Suprapubic skin (tissue), 4 donors: ENCODE data around the gene ZNF536. TPM values are rescaled to one million over a fixed set of nuclear protein-coding genes. Genes with fewer than 3 reads are reported as not detected.

ENCODE experiments used
- DNase-seq, 2 donors: peaks; one replicate each; pipeline ENCODE4 v3.0.0-alpha.2; 2019; ENCODE audit warnings: low spot score in 2 of 2
- H3K27ac ChIP-seq: fragments of 200-600 bp; sonication (generic); one replicate; pipeline ENCODE4 v1.5.1; 2019
- H3K27me3 ChIP-seq: fragments of 200-600 bp; sonication (generic); one replicate; pipeline ENCODE4 v1.5.1; 2019
- H3K36me3 ChIP-seq: fragments of 200-600 bp; sonication (generic); one replicate; pipeline ENCODE4 v1.5.1; 2019
- H3K4me1 ChIP-seq: fragments of 200-600 bp; sonication (generic); one replicate; pipeline ENCODE4 v1.5.1; 2019
- H3K4me3 ChIP-seq: fragments of 200-600 bp; sonication (generic); one replicate; pipeline ENCODE4 v1.5.1; 2019; ENCODE audit warnings: mild to moderate bottlenecking
- H3K9me3 ChIP-seq: fragments of 200-600 bp; sonication (generic); one replicate; pipeline ENCODE4 v1.5.1; 2019
- EP300 ChIP-seq: sonication (generic); formaldehyde crosslinking; IDR thresholded peaks from one replicate; pipeline ENCODE4 v1.6.1; 2017; ENCODE audit warnings: antibody characterized with exemption
- POLR2A ChIP-seq, 2 donors: fragments of 450-650 bp; IDR thresholded peaks; one replicate each; pipeline ENCODE4 v1.6.1; 2017; ENCODE audit warnings: antibody characterized with exemption in 2 of 2, mild to moderate bottlenecking in 2 of 2, moderate library complexity in 2 of 2
- POLR2AphosphoS5 ChIP-seq, 3 donors: sonication (generic); formaldehyde crosslinking; IDR thresholded peaks; one replicate each; pipeline ENCODE4 v1.6.1; 2017; ENCODE audit warnings: antibody characterized with exemption in 3 of 3
- WGBS: methylation state at CpG from one replicate; pipeline ENCODE4 v1.1.5; 2018; 5-methylcytosine and 5-hydroxymethylcytosine counted together
- total RNA-seq, 4 donors: library from RNA; depleted of rRNA; stranded (reverse); fragments of >200 nt; gene quantifications; one replicate each; pipeline ENCODE4 v1.1.0, GENCODE V29; 2016
- TF ChIP-seq, protein P1 (sequence below), 2 donors: fragments of 200-600 bp in 1 of 2; fragments of 450-650 bp in 1 of 2; sonication (generic) in 1 of 2; IDR thresholded peaks; one replicate each; pipeline ENCODE4 v1.5.1; 2016 to 2019; ENCODE audit warnings: antibody characterized with exemption in 2 of 2, mild to moderate bottlenecking in 1 of 2, moderate library complexity in 1 of 2

Gene ZNF536
- total RNA-seq, 4 donors from 2014 or later, result 0.10 to 1.5 (median 0.51) TPM

DNA sequence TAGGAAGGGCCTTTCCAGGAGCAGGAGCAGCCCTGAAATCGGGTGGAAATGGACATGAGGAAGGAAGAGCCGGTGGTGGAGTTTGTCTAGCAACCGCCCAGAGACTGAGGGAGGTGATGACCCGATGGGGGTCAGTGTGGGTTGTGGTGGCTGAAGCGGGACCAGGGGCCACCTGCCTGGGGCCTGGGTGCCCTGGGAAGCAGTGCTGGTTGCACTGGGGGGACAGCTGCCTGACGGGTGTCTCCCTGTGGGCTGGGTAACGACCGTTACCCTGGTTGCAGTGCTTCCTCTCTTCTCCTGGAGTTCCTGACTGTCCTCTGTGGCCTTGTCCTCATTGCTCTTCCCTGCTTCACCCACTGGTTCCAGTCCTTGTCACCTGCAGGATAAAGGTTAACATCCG lies 13.0 kb downstream of the ZNF536 start:
- Histone ChIP-seq H3K9me3 (no peaks in the 10 kb centered on the region), H3K4me1 (no peaks in the 10 kb centered on the region), H3K27me3 (no peaks in the 10 kb centered on the region), H3K36me3 (no peaks in the 10 kb centered on the region), H3K27ac (no peak overlapping the region), H3K4me3 (no peak overlapping the region)
- TF ChIP-seq EP300 (no peak), POLR2AphosphoS5 (IDR thresholded peaks at IDR 0.05) (no peak), POLR2A (IDR thresholded peaks at IDR 0.05) (no peak)
- TF ChIP-seq, protein P1, sequence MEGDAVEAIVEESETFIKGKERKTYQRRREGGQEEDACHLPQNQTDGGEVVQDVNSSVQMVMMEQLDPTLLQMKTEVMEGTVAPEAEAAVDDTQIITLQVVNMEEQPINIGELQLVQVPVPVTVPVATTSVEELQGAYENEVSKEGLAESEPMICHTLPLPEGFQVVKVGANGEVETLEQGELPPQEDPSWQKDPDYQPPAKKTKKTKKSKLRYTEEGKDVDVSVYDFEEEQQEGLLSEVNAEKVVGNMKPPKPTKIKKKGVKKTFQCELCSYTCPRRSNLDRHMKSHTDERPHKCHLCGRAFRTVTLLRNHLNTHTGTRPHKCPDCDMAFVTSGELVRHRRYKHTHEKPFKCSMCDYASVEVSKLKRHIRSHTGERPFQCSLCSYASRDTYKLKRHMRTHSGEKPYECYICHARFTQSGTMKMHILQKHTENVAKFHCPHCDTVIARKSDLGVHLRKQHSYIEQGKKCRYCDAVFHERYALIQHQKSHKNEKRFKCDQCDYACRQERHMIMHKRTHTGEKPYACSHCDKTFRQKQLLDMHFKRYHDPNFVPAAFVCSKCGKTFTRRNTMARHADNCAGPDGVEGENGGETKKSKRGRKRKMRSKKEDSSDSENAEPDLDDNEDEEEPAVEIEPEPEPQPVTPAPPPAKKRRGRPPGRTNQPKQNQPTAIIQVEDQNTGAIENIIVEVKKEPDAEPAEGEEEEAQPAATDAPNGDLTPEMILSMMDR (IDR thresholded peaks at IDR 0.05), result no peak
- 86% methylated on average over 9 of the region's 9 CpGs for WGBS
- DNase-seq, result no peak

DNA sequence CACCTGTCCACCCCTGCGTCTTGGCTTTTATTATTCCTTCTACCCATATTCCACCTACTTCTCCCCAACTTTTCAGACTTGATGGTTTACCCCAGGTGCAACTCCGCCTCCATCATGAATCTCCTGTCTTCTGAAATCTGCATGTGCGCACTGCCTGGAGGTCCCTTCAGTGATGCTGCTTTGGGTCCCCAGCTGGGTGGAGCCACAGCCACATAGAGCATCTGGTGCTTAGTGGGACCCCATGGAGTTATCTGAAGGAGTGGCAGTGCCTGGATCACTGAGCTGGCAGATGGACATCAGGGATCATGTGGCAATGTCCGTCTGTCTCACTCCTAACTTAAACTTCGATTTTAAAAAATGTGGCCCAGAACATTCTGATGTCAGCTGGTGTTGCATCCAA lies 13.5 kb downstream of the ZNF536 start:
- Histone ChIP-seq H3K36me3 (no peaks in the 10 kb centered on the region), H3K27ac (no peak overlapping the region), H3K27me3 (no peaks in the 10 kb centered on the region), H3K9me3 (no peaks in the 10 kb centered on the region), H3K4me3 (no peak overlapping the region), H3K4me1 (no peaks in the 10 kb centered on the region)
- 92% methylated on average over 5 of the region's 5 CpGs for WGBS
- DNase-seq, result no peak
- TF ChIP-seq POLR2AphosphoS5 (IDR thresholded peaks at IDR 0.05), result no peak
- no peak for TF ChIP-seq POLR2A (IDR thresholded peaks at IDR 0.05)
- no peak for TF ChIP-seq EP300

DNA sequence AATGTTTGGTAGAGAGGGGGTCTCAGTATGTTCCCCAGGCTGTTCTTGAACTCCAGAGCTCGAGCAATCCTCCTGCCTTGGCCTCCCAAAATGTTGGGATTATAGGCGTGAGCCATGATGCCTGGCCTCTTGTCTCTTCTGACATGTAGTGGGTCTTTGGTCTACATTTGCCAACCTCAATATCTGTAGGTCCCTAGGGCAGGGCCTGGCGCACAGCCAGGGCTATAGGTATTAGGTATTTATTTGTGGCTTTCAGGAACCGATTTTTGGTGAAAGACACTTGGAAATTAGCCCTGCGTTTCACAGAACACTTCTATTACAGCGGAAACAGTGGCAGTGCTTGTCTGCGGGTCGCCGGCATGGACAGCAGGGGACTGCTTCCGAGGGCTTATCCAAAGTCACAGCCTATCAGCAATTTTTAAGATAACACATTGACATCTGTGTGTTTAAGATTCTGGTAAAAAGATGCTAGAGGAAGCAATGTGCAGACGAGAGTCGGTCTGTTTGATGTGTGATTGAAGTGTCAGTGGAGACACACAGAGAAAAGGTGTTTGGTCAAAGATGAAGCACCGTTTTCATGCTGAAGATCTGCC lies 14.5 kb downstream of the ZNF536 start:
- TF ChIP-seq POLR2AphosphoS5 (IDR thresholded peaks at IDR 0.05) (no peak), POLR2A (IDR thresholded peaks at IDR 0.05) (no peak), EP300 (no peak)
- TF ChIP-seq, protein P1 (IDR thresholded peaks at IDR 0.05), result no peak
- Histone ChIP-seq H3K27me3 (no peaks in the 10 kb centered on the region), H3K4me1 (no peaks in the 10 kb centered on the region)

DNA sequence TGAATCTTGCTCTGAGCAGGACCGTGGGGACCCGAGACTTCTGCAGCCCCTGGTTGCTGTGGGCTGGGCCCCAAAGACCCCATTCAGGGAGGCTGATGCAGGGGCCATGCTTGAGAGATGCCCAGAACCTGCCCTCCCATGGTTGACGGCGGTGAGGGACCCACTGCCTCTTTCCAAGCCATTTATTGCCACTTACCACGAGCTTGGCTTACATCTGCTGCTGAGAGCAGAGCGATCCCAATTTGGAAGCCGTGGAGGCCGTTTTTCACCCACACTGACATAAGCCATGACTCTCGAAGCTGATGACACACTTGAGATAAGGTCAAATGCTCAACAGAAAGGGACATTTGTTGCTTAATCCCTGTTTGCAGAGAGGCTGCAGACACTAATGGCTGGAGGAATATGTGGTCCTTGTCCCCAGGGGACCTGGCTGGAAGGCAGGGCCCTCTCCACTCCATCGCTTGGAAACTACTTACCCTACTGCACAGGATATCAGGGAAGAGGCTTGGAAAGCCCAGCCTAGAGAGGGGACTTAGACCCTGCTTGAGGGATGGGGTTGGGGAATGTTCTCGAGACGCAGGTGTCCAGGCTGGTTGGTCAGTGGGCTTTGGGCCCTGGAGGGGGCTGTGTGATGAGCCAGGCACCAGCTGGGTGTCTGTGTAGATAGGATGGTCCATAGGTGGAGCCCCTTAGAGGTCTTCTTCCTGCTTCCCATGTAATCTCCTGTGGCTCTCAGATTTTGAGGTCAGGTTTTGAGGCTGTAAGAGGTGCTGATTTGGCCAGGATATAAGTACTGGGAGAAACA lies 15.3 kb downstream of the ZNF536 start:
- 78% methylated on average over 10 of the region's 12 CpGs for WGBS
- Histone ChIP-seq H3K4me1 (no peaks in the 10 kb centered on the region), H3K36me3 (no peaks in the 10 kb centered on the region), H3K27me3 (no peaks in the 10 kb centered on the region), H3K4me3 (no peak overlapping the region), H3K27ac (no peak overlapping the region), H3K9me3 (no peaks in the 10 kb centered on the region)
- DNase-seq, result no peak
- no peak for TF ChIP-seq EP300
- TF ChIP-seq POLR2A (IDR thresholded peaks at IDR 0.05), result no peak
- TF ChIP-seq, protein P1 (IDR thresholded peaks at IDR 0.05), result no peak
- TF ChIP-seq POLR2AphosphoS5 (IDR thresholded peaks at IDR 0.05), result no peak

More for the DNA sequence above, 14.5 kb downstream of the ZNF536 start:
- H3K4me3 ChIP-seq, result no peak overlapping the region
- WGBS, result 87% methylated on average over 13 of the region's 13 CpGs
- H3K36me3 ChIP-seq, result no peaks in the 10 kb centered on the region
- no peaks in the 10 kb centered on the region for H3K9me3 ChIP-seq
- H3K27ac ChIP-seq, result no peak overlapping the region
- DNase-seq, result no peak

DNA sequence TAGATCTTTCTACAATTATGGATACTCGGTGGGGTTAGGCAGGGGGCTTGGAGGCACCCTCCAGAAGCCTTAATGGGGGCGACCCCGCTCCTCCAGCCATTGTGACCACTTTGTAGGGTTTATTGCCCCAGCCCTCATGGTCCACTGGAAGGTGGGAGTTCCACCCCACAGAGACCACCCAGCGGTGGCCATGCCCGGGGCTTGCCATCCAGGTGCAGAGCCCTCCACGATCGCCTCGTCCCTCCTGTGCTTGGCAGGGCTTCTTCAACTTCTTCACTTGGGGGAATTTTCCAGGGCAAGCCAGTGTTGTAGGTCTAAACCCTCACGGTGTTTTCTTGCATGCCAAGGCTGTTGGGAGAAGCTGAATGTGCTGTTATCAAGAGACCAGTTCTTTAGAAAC lies 16.1 kb downstream of the ZNF536 start:
- H3K27me3 ChIP-seq, result peaks cover under 1% of the 10 kb centered on the region
- H3K36me3 ChIP-seq, result no peaks in the 10 kb centered on the region
- TF ChIP-seq POLR2AphosphoS5 (IDR thresholded peaks at IDR 0.05) (no peak), EP300 (no peak), POLR2A (IDR thresholded peaks at IDR 0.05) (no peak)
- TF ChIP-seq, protein P1 (IDR thresholded peaks at IDR 0.05), result no peak
- no peaks in the 10 kb centered on the region for H3K4me1 ChIP-seq
- H3K9me3 ChIP-seq, result no peaks in the 10 kb centered on the region
- no peak for DNase-seq
- no peak overlapping the region for H3K4me3 ChIP-seq
- 94% methylated on average over 9 of the region's 9 CpGs for WGBS
- H3K27ac ChIP-seq, result no peak overlapping the region
